GM19455 (cell line): ENCODE results near the gene TMEM63C.

ENCODE experiments used
- ATAC-seq: cut with Tn5 transposase; IDR thresholded peaks from one replicate; pipeline ENCODE4 v1.9.1; 2021; ENCODE audit not compliant: unreplicated experiment

Gene TMEM63C

DNA sequence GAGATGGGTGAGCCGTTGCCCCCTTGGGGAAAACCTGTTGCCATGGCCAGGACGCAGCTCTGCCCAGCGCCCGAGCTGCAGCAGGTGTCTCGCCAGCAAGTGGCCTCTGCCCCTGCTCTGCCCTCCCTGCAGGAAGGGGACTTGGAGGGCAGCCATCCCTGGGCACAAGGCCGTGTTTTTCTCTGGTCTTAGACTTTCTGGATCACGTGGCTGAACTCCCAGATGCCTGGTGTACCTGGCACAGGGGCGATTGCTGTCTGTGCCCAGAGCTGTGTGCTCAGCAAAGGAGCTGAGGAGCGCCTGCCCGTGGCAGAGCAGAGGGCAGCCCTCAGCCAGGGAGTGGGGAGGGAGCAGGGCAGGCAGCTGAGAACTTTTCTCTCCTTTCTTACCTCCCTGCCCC lies 38.0 kb downstream of the TMEM63C start:
- ATAC-seq: no peak

DNA sequence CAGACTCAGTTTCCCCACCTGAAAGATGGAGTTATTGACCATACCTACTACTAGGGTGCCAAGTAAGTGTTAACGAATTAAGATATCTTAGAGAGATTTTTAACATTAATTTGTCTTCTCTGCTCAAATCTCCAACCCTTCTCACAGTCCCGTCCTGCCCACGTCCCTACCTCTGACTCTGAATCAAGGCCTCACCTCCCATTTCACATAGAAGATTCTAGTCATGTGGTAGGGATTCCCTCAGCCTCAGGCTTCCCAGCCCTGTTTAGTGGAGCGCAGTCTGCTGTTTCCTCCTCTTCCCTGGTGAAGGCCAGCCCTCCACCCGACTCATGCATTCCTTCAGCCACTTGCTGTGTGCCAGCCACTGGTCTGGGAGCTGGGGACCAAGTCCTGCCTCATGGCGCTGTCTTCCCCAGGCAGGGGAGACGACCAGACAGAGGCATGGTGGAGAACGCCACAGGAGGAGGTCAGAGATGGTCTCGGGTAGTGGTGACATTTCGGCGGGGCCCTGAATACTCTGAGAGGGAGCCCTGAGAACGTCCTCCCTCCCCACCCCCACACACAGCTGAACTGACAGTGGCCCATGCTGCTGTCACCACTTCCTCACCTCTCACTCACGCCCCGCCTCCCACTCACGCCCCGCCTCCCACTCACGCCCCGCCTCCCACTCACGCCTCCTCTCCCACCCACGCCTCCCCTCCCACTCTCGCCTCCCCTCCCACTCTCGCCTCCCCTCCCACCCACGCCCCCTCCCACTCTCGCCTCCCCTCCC lies 38.8 kb downstream of the TMEM63C start:
- ATAC-seq: no peak

DNA sequence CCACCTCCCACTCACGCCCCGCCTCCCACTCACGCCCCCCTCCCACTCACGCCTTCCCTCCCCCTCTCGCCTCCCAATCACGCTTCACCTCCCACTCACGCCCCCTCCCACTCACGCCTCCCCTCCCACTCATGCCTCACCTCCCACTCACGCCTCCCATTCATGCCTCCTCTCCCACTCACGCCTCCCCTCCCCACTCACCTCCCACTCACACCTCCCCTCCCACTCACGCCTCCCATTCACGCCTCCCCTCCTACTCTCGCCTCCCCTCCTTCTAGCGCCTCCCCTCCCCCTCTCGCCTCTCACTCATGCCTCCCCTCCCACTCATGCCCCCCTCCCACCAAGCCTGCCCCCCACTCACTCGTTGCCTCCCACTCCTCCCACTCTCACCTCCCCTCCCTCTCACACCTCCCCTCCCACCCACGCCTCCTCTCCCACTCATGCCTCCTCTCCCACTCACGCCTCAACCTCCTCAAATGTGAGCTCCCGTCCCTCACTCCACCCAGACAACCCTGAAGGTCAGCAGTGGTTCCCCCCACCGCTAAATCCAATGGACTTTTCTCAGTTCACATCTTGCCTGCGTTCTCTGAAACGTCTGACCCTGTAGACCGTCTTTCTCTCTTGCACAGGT lies 39.8 kb downstream of the TMEM63C start:
- ATAC-seq: no peak

DNA sequence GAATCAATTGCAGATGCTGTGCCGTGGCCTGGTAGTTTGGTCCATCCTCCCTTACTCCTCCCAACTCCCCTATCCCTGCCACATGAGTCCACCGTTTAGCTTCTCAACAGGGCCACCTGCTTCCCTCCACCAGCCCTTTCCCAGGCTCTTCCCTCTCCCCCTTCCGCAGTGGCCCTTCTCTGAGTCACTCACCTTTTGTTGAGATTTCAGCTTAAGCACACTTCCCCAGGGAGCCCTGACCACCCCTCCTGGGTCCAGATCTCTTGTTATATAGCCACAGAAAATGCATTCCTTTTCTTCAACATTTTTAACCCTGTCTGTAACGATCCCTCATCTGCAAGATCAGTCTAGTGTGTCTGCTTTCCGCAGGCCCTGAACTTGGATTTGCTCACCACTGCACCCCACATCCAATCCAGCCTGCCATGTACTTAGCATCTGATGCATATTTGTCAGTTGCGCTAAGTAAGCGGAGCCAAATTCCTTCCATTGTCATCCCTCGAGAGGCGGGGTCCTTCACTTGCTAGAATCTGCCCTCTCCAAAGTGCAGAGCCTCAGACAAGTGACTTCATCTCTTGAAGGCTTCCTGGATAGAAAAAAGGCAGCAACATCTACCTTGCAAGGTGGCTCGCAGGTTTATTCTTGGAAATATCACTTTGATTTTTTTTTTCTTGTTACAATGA lies 41.1 kb downstream of the TMEM63C start:
- ATAC-seq: no peak

DNA sequence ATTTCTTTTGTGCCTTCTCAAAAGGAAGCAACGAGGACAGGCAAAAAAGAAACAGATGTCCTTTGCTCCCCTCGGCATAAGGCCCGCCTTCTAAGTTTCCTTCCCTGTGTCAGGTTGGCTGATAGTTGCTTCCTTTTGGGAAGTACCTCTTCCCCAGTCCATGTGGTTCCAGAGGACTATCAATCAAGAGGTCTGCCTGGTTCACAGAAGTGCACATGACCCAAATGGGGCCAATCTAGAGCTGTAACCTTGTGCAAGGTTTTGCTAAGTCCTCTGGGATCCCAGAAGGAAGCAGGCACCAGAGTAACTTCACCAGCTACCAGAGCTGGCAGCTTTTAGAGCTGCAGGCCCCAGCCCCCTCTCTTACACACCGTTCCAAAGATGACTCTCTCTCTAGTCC lies 42.6 kb downstream of the TMEM63C start:
- ATAC-seq: no peak

DNA sequence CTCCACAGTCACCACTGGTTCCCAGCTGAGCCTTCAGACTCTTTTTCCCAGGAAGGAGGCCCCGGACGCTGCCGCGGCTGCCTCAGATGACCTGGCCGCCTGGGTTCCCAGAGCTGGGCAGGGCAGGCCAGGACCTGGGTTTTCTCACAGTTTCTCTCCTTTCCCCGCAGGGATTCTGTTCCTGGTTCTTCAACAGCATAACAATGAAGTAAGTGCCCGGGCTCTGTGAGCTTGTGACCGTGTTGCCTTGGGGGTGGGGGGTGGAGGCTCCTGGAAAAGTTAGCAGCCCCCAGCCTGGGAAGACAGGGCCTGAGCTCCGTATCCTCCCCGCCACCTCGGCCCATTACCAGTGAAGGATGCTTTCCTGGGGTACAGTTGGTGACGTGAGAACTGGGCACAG lies 43.7 kb downstream of the TMEM63C start:
- ATAC-seq: no peak

DNA sequence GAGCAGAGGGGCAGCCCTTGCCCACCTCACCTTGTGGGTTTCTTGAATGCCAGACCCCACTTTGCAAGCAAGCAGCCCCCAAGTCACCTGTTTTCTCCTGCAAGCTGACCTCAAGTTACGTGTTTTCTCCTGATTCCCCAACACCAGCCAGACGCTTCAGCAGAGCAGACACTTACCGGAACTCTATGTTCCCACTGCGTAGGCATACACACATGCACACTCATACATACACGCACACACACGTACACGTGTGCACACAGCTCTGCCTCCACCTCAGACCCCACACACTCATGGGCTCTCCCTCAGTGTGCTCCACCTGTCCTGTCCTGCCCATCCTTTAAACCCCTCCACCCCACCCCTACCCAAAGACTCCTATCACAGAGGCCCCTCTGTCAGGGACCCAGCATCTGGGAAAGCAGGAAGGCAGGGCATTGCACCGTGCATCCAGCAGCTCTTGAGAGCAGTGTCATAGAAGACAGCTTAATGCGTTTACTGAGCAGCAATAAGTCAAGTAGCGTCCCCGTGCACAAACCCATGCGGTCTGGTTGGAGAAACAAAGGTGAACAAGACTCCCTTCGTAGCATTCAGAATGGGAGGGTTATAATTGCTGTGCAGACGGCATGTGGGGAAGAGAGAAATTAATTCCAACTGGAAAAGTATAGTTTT lies 44.4 kb downstream of the TMEM63C start:
- no peak for ATAC-seq

DNA sequence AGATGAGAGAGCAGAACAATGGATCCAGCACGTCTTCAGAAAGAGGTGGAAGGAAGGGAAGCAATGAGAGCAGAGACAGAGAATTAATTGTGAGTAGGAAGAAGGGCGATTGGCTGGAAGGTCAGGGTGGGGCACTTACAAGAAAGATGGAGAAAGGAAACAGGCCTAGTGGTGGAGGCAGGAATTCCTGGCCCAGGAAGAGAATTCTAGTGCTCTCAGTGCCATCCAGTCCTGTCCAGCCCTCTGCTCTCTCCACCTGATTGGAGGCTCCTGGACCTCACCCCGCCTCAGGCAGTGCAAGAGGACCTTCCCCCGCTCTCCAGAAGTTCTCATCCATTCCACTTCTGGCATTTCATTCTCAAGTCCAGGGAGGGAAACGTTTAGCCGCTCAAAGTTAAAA lies 46.5 kb downstream of the TMEM63C start:
- no peak for ATAC-seq

DNA sequence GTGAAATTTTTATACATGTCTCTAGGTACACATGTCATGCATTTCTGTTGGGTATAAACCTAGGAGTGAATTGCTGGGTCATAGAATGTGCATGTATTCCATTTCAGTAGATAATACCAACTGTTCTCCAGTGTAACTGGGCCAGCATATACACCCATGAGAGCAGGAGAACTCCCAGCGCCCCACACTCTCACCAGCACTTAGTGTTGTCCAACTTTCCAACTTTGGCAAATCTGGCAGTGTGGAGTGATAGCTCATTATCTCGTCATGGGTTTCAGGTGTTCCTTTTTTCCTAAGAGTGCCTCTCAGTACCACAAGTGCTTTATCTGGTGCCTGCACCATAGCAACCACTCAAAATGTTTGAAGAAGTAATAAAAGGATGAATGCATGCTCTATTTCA lies 49.3 kb downstream of the TMEM63C start:
- ATAC-seq: no peak

DNA sequence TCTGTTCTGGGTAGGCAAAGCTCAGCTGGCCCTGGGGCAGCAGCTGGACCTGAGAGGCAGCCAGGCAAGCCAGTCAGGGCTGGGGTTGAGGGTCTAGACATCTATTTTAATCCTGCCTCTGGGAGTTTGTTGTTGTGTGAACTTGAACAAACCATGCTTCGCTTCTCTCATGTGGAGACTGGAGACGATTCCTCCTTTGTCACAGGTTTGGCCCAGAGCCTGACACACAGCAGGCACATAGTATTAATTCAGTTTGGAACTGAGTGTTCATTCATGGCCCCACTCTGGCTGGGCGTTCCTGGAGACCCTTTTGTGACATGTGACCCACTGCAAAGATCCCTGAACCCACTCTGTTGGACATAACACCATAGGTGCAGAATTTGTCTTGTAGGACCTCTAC lies 50.1 kb downstream of the TMEM63C start:
- ATAC-seq: no peak

DNA sequence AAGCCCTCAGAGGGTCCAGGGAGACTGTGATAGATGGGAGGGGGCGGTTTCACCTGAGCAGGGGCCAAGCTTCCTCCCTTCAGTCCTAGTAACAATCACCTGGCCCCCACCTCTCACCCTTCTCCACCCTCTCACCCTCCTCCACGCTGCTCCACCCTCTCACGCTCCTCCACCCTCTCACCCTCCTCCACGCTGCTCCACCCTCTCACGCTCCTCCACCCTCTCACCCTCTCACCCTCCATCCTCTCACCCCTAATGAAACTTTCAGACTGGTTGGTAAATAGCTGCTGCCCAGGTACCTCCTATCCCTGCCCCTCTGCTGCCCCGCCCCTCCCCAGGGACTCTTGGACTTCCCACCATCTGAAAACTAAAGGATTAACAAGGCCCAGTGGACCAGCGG lies 55.2 kb downstream of the TMEM63C start:
- no peak for ATAC-seq

DNA sequence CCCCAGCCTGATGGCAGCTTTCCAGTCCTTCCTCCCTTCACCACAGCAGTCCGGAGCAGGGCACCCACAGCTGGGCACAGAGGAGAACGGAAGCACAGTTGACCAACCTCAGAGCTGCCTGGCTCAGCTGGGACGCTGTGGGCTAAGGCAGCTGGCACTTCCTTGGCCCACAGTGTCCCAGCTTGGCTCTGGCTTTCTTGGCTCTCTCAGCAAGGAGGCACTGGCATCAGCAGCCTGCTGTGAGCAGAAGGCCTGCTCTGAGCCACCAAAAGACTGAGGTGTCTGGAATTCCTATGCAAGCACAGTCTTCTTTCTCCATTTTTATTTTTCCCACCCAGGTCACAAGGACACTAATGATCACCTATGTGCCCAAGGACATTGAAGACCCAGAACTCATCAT lies 56.8 kb downstream of the TMEM63C start:
- no peak for ATAC-seq

DNA sequence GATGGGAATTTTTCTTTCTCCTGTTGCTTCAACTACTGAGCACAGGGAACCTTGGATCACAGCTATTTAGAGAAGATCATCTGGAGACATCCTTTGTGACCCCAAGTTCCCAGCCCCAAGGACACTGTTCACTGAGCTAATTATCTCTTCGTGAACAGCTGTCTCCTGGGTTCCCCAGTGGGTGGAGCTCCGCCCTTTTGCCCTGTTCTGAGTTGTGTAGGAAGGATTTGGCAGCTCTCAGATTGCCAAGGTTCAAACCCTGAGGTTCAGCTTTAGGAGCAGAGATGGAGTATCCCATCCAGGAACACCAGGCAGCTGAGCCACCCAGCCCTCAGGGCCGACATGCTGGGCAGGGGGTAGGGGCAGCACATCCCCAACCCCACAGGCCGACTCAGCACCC lies 57.4 kb downstream of the TMEM63C start:
- ATAC-seq: no peak

DNA sequence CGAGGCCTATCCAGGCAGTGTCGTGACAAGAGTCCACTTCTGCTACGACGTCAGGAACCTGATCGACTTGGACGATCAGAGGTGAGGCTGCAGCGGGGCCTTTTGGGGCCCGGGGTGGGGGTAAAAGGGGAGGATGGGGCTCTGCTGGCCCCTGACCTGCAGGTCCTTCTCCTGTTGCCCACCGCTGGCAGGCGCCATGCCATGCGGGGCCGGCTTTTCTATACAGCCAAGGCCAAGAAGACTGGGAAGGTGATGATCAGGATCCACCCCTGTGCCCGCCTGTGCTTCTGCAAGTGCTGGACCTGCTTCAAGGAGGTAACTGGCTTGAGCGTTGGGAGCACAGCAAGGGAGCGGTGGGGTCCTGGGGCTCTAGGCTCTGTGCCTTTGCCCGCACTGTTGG lies 57.8 kb downstream of the TMEM63C start:
- ATAC-seq: no peak

DNA sequence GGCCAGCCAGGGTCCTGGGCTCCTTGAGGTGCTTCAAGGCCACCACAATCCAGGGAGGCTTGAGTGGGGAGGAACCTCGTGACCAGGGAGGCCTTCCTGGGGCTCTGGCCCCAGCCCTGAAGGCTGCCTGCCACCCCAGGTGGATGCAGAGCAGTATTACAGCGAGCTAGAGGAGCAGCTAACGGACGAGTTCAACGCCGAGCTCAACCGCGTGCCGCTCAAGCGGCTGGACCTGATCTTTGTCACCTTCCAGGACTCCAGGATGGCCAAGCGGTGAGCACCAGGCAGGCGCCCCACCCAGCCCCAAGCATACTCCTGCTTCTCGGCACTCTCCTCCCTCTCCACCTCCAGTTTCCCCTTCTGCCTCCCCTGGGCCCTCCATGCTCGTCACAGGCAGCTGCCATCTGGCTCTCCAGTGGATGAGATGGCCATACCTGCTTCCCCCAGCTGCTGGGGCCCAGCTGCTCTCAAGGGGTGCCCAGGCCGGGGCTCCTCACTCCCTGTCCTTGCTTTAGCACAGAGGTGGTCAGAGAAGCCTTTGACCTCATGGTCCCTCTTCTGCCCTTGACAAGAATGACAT lies 58.8 kb downstream of the TMEM63C start:
- no peak for ATAC-seq

DNA sequence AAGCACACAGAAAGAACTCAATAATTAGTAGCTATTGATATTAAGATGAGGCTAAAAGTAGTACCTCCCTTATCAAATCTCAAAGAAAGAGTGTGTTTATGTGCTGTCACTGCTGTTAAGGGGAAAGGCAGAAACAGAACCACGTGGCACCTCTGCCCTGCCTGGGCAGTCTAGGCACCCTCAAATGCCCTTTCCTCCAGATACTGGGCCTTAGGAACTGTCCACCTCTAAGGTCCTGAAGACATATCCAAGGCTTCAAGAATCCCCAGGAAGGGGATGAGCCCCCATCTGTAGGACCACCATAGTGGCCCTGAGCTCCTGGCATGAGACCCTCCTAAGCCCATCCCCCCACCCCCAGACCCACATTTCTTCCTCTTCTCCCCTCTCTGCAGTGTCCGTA lies 60.4 kb downstream of the TMEM63C start:
- ATAC-seq: no peak

DNA sequence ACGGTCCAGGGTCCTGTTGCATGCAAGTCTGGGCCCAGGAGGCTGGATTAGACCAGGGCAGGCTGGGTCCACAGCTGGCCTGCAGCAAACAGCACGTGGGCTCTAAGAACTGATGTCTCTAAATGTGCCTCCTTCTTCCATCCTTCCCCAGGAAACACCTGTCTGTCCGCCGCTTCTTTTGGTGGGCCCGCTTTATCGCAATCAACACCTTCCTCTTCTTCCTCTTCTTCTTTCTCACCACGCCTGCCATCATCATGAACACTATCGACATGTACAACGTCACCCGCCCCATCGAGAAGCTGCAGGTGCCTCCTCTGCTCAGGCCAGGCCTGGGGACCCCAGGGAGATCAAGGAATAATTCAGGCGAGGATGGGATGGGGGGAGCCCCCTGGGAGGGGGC lies 61.2 kb downstream of the TMEM63C start:
- ATAC-seq: no peak

DNA sequence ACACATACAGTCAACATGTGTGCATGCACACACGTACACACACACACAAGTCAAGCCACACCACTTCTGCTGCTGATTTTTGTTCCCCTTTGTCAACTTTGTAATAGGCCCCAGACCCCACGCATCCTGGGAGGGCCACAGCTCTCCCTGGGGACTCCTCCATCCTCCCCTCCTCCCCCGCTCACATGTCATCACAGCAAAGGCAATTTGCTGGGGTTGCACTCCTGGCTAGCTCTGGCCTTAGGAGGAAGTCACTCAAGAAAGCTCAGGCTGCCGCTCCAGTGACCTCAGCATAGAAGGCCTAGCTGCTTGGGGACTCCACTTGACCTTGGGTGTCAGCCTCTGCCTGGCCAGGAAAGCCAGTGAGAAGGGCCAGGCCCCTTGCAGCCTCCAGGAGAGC lies 62.3 kb downstream of the TMEM63C start:
- no peak for ATAC-seq

DNA sequence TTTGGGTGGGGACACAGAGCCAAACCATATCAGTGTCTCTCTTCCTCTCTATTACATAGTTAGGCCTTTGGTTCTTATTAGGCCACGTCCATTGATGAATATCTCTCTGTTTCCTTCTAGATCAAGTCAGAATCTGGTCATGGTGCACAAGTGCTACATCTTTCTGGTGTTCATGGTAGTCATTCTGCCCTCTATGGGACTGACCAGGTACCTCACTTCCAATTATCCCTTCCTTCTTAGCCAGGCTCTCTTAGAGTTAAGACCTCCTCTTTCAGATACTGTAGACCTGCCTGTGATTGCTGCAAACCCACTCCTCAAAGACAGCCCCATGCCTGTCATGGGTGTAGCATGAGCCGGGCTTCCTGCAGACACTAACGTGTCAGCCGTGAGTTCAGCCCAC lies 64.2 kb downstream of the TMEM63C start:
- ATAC-seq: no peak

DNA sequence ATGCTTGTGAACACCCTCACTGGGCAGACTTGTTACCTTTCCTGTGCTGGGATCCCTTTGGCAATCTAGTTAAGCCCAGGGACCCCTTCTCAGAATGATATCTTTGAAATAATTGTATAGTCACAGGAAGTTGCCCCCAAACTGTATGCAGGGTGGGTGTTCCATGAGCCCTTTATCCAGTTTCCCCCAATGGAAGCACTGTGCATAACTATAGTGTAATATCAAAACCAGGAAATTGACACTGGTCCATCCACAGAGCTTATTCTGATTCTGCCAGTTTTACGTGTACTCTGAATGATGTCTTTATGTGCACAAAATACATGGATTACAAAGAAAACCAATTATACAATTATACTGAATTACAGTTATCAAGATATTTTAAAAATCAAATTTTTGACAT lies 65.2 kb downstream of the TMEM63C start:
- ATAC-seq: no peak

DNA sequence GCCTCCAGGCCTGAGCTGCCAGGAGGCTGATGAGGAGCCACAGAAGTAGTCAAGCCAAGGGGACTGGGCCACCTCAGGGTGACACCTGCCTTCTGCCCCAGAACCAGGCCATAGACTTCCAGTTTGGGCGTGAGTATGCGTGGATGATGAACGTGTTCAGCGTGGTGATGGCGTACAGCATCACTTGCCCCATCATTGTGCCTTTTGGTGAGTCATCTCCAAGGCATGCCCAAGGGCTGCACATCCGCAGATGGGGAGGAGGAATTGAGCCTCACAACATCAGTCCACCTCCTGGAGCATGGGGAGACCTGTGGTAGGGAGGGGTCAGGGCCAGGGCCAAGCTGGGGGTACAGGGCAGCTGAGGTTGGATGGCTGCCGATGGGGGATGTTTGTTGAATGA lies 67.1 kb downstream of the TMEM63C start:
- ATAC-seq: no peak

DNA sequence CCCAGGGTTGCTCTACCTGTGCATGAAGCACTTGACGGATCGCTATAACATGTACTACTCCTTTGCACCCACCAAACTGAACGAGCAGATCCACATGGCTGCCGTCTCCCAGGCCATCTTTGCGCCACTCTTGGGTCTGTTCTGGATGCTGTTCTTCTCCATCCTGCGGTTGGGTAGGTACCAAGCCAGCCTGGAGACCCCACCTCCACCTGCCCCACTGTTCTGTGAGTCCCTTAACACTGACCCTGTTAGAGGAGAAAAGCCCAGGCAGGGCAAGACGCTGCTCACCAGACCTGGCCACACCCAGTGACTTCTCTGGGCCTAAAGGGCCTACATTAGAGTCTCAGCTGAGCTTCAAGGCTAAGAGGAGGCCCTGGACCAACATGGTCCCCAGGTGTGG lies 67.7 kb downstream of the TMEM63C start:
- ATAC-seq: no peak
